ENCODE data around the gene HEXIM2. TPM values are rescaled to one million over a fixed set of nuclear protein-coding genes. Genes with fewer than 3 reads are reported as not detected.

The HEXIM2 gene
- total RNA-seq, 1 donor, result 10.9 TPM

DNA sequence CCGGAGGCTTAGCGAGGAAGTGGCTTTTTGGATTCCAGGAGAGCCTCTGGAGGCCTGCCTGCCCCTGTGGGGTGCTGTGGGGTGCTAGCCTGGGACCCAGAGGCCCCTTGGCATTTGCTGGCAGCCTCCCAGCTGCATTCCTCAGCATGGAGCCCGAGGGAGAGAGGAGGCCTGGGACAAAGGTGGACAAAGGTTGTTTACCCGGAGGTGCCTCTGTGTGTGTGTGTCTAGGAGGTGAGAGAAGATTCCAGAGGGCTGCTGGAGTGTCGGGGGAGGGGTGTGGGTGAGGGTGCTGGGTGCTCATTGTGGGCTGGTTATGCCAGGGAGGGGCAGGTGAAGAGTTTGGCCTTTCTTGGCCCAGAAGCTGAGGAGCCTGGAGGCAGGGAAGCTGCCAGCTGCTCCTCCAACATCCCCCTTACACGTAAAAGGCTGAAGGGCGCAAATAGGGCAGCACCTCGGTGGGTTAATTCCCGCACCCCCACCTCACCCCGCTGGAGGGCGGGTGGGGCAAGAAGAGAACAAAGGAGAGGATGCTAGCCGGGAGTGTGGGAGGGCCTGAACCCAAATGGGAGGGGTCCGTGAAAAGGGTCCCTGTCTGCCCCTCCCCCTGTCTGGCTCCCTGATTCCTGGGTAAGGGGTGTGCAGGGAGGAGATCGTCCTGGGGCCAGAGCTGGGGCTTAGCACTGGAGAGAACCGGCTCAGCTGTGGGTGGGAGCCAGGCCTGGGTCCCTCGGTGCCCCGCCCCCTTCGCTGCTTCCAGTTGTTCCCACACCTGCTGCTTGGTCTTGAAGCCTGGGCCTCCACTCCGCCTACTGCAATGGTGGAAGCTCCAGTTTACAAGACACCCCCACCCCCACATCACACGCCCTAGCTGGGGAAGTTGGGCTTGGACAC, 9.9 kb downstream of the HEXIM2 start:
- Histone ChIP-seq H2AFZ (ENCODE audit: low read length) (peak overlapping the region; percentile 77), H3K36me3 (ENCODE audit: insufficient read depth, low read length) (peaks cover 4% of the 10 kb centered on the region), H3K27ac (ENCODE audit: low read depth, low read length) (peak overlapping the region; percentile 85), H3K4me1 (ENCODE audit: insufficient read depth, low read length) (peaks cover 37% of the 10 kb centered on the region), H3K4me3 (ENCODE audit: insufficient read depth, low read length) (peak overlapping the region; percentile 43), H4K20me1 (ENCODE audit: insufficient read depth, low read length) (no peaks in the 10 kb centered on the region), H3K27me3 (ENCODE audit: insufficient read depth, low read length) (no peaks in the 10 kb centered on the region), H3K79me2 (ENCODE audit: insufficient read depth, low read length) (no peaks in the 10 kb centered on the region), H3K9me3 (ENCODE audit: low read depth, low read length) (no peaks in the 10 kb centered on the region), H3K4me2 (ENCODE audit: insufficient read depth, low read length) (peak overlapping the region; percentile 72)
- TF ChIP-seq, protein P1, sequence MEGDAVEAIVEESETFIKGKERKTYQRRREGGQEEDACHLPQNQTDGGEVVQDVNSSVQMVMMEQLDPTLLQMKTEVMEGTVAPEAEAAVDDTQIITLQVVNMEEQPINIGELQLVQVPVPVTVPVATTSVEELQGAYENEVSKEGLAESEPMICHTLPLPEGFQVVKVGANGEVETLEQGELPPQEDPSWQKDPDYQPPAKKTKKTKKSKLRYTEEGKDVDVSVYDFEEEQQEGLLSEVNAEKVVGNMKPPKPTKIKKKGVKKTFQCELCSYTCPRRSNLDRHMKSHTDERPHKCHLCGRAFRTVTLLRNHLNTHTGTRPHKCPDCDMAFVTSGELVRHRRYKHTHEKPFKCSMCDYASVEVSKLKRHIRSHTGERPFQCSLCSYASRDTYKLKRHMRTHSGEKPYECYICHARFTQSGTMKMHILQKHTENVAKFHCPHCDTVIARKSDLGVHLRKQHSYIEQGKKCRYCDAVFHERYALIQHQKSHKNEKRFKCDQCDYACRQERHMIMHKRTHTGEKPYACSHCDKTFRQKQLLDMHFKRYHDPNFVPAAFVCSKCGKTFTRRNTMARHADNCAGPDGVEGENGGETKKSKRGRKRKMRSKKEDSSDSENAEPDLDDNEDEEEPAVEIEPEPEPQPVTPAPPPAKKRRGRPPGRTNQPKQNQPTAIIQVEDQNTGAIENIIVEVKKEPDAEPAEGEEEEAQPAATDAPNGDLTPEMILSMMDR (IDR thresholded peaks at IDR 0.05; ENCODE audit: extremely low read depth, low read depth, low read length), result no peak
- DNase-seq (ENCODE audit: insufficient read length, low spot score, missing footprints), result peak; percentile 15

DNA sequence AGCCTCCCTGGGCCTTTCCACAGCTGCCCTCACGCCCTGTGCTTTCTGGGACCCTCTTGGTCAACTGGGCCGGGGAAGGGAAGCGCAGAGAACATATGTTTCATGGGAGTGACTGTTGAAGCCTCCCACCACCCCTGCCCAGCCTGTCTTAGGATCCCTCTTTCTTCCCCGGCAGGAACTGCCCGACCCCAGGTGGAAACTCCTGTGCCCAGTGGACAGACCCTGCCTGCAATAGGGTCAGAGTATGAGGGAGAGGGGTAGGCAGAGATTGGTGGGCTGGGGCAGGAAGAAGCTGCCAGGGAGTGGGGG, 10.5 kb downstream of the HEXIM2 start:
- Histone ChIP-seq H3K4me2 (ENCODE audit: insufficient read depth, low read length) (peak overlapping the region; percentile 72), H3K27me3 (ENCODE audit: insufficient read depth, low read length) (no peaks in the 10 kb centered on the region), H3K4me1 (ENCODE audit: insufficient read depth, low read length) (peaks cover 37% of the 10 kb centered on the region), H3K36me3 (ENCODE audit: insufficient read depth, low read length) (peaks cover 4% of the 10 kb centered on the region), H3K4me3 (ENCODE audit: insufficient read depth, low read length) (peak overlapping the region; percentile 31), H3K9me3 (ENCODE audit: low read depth, low read length) (no peaks in the 10 kb centered on the region), H3K79me2 (ENCODE audit: insufficient read depth, low read length) (no peaks in the 10 kb centered on the region), H3K27ac (ENCODE audit: low read depth, low read length) (peak overlapping the region; percentile 85), H2AFZ (ENCODE audit: low read length) (peak overlapping the region; percentile 77), H4K20me1 (ENCODE audit: insufficient read depth, low read length) (no peaks in the 10 kb centered on the region)
- no peak for DNase-seq (ENCODE audit: insufficient read length, low spot score, missing footprints)
- TF ChIP-seq, protein P1 (IDR thresholded peaks at IDR 0.05; ENCODE audit: extremely low read depth, low read depth, low read length), result no peak

DNA sequence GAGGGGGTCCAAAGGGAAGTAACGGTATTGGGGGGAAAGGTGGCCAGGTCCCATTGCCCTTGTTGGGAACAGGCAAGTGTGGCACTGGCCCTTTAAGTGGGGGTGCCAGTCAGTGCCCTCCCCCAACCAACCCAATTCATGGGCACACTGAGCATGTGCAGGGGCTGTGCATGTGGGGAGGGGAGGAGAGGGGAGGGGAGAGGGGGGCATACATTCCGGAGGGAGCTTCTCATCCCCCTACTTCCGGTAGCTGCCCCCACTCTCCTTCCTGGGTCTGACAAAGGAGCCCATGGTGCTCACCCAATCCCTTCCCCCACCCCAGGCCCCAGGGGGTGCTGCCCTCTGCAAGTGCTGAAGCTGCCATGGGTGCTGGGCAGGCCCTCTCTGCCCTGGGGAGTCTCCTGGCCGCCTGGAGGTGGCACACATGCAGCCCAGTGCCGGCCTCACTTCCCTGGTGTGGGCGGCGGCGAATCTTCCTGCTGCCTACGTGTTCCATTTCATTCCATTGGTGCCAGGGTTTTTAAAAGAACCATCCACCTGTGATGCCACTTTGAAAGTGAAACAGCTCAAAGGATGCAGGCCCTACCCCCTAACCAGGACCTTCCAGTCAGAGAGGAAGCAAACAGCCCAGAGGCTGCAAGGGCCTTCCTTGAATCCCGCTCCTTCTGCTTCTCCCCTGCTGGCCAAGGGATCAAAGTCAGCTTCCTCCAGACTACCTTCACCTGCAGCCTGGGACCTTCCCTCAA, 11.0 kb downstream of the HEXIM2 start:
- Histone ChIP-seq H3K79me2 (ENCODE audit: insufficient read depth, low read length) (no peaks in the 10 kb centered on the region), H3K9me3 (ENCODE audit: low read depth, low read length) (no peaks in the 10 kb centered on the region), H3K27ac (ENCODE audit: low read depth, low read length) (peak overlapping the region; percentile 85), H4K20me1 (ENCODE audit: insufficient read depth, low read length) (no peaks in the 10 kb centered on the region), H3K27me3 (ENCODE audit: insufficient read depth, low read length) (no peaks in the 10 kb centered on the region), H3K36me3 (ENCODE audit: insufficient read depth, low read length) (peaks cover 4% of the 10 kb centered on the region), H3K4me2 (ENCODE audit: insufficient read depth, low read length) (peak overlapping the region; percentile 72), H2AFZ (ENCODE audit: low read length) (peak overlapping the region; percentile 87), H3K4me1 (ENCODE audit: insufficient read depth, low read length) (peaks cover 37% of the 10 kb centered on the region), H3K4me3 (ENCODE audit: insufficient read depth, low read length) (peak overlapping the region; percentile 54)
- TF ChIP-seq, protein P1 (IDR thresholded peaks at IDR 0.05; ENCODE audit: extremely low read depth, low read depth, low read length), result peak; percentile 9
- DNase-seq (ENCODE audit: insufficient read length, low spot score, missing footprints), result peak; percentile 86

- Histone ChIP-seq H3K4me2 (ENCODE audit: insufficient read depth, low read length) (peak overlapping the region; percentile 54), H3K9me3 (ENCODE audit: low read depth, low read length) (no peaks in the 10 kb centered on the region), H3K27me3 (ENCODE audit: insufficient read depth, low read length) (no peaks in the 10 kb centered on the region), H3K36me3 (ENCODE audit: insufficient read depth, low read length) (no peaks in the 10 kb centered on the region), H2AFZ (ENCODE audit: low read length) (no peak overlapping the region), H3K79me2 (ENCODE audit: insufficient read depth, low read length) (no peaks in the 10 kb centered on the region), H3K27ac (ENCODE audit: low read depth, low read length) (no peak overlapping the region), H3K4me3 (ENCODE audit: insufficient read depth, low read length) (no peak overlapping the region), H3K4me1 (ENCODE audit: insufficient read depth, low read length) (peaks cover 33% of the 10 kb centered on the region), H4K20me1 (ENCODE audit: insufficient read depth, low read length) (no peaks in the 10 kb centered on the region)
- TF ChIP-seq, protein P1 (IDR thresholded peaks at IDR 0.05; ENCODE audit: extremely low read depth, low read depth, low read length), result no peak
- peak; percentile 23 for DNase-seq (ENCODE audit: insufficient read length, low spot score, missing footprints)
Observed at GRCh38 chr17:45175759-45176115, 14.1 kb downstream of the HEXIM2 start.
